Amniotic epithelial cell (primary cell): ENCODE data around the gene GPBP1.
"Not testable (repeated sequence)": the region's sequence is repeated elsewhere in the genome, so short reads cannot be mapped to it uniquely, and the experiment has no call there.

Experiments
- DNase-seq: peaks from one replicate; pipeline ENCODE4 v3.0.0-alpha.2; 2010; ENCODE audit warnings: low read depth

The GPBP1 gene

GRCh38 chr5:57177479-57178156 is 3.8 kb downstream of the GPBP1 start:
- no peak for DNase-seq

GRCh38 chr5:57178238-57178637 is 4.4 kb downstream of the GPBP1 start:
- DNase-seq: not testable (repeated sequence)

GRCh38 chr5:57179262-57180200 is 5.7 kb downstream of the GPBP1 start:
- DNase-seq: no peak

- no peak for DNase-seq
Observed at GRCh38 chr5:57181154-57181553, 7.3 kb downstream of the GPBP1 start.

GRCh38 chr5:57184322-57184721 is 10.5 kb downstream of the GPBP1 start:
- no peak for DNase-seq

- peak; percentile 76 for DNase-seq
Observed at GRCh38 chr5:57185313-57185712, 11.5 kb downstream of the GPBP1 start.

- DNase-seq: peak; percentile 88
Observed at GRCh38 chr5:57186194-57186593, 12.3 kb downstream of the GPBP1 start.

- DNase-seq: not testable (repeated sequence)
Observed at GRCh38 chr5:57187977-57188376, 14.1 kb downstream of the GPBP1 start.

GRCh38 chr5:57189515-57189914 is 15.7 kb downstream of the GPBP1 start:
- no peak for DNase-seq

- no peak for DNase-seq
Observed at GRCh38 chr5:57190593-57190992, 16.7 kb downstream of the GPBP1 start.

GRCh38 chr5:57191163-57191562 is 17.3 kb downstream of the GPBP1 start:
- no peak for DNase-seq

GRCh38 chr5:57191986-57192385 is 18.1 kb downstream of the GPBP1 start:
- DNase-seq: no peak

- DNase-seq: not testable (repeated sequence)
Observed at GRCh38 chr5:57192832-57193231, 19.0 kb downstream of the GPBP1 start.

- DNase-seq: no peak
Observed at GRCh38 chr5:57193757-57194413, 20.0 kb downstream of the GPBP1 start.

- no peak for DNase-seq
Observed at GRCh38 chr5:57194653-57195052, 20.8 kb downstream of the GPBP1 start.

GRCh38 chr5:57195060-57195459 is 21.2 kb downstream of the GPBP1 start:
- DNase-seq: no peak

GRCh38 chr5:57199866-57200265 is 26.0 kb downstream of the GPBP1 start:
- DNase-seq: no peak

- DNase-seq: no peak
Observed at GRCh38 chr5:57202811-57203210, 29.0 kb downstream of the GPBP1 start.

GRCh38 chr5:57207007-57207653 is 33.3 kb downstream of the GPBP1 start:
- DNase-seq: no peak

GRCh38 chr5:57207681-57208080 is 33.8 kb downstream of the GPBP1 start:
- DNase-seq: no peak

GRCh38 chr5:57209316-57210040 is 35.6 kb downstream of the GPBP1 start:
- DNase-seq: peak; percentile 72

- DNase-seq: no peak
Observed at GRCh38 chr5:57210633-57211032, 36.8 kb downstream of the GPBP1 start.
